HEK293 (cell line): ENCODE results near the gene TEAD1.

ENCODE experiments used
- CTCF ChIA-PET: fragments of 350-600 bp; formaldehyde crosslinking; extraction: SDS; loops from one replicate; lab custom pipeline; 2021; ENCODE audit warnings: antibody characterized with exemption; lab: Yijun Ruan, JAX
- POLR2A ChIA-PET: fragments of 300-600 bp; formaldehyde crosslinking; extraction: SDS; loops from one replicate; lab custom pipeline; 2020; ENCODE audit warnings: antibody characterized with exemption, inconsistent platforms; lab: Yijun Ruan, JAX
- H3K27ac ChIP-seq: fragments of 200-500 bp; sonication (Bioruptor generic); 2 replicates; pipeline ENCODE4 v1.5.1; 2014; ENCODE audit warnings: low read depth, low read length, control low read depth, inconsistent platforms; ENCODE audit errors: extremely low read depth
- H3K36me3 ChIP-seq, 2 experiments: fragments of 200-500 bp in 1 of 2; sonication (Bioruptor generic) in 1 of 2; 1 replicate in 1 of 2; 2 replicates in 1 of 2; pipeline ENCODE4 v1.5.1; 2014 to 2017; ENCODE audit warnings: inconsistent platforms in 2 of 2, low read length in 2 of 2; ENCODE audit not compliant: control insufficient read depth in 2 of 2, insufficient read depth in 1 of 2
- H3K4me1 ChIP-seq: fragments of 200-500 bp; sonication (Bioruptor generic); 2 replicates; pipeline ENCODE4 v1.5.1; 2014; ENCODE audit warnings: mild to moderate bottlenecking, low read length, inconsistent platforms; ENCODE audit not compliant: control insufficient read depth, insufficient read depth
- H3K4me3 ChIP-seq: 2 replicates; pipeline ENCODE4 v1.5.1; 2011; ENCODE audit warnings: low read depth, mild to moderate bottlenecking, control low read depth, low read length, moderate library complexity
- H3K9me3 ChIP-seq: fragments of 200-500 bp; sonication (Bioruptor generic); 2 replicates; pipeline ENCODE4 v1.5.1; 2014; ENCODE audit warnings: low read depth, low read length, inconsistent platforms; ENCODE audit not compliant: control insufficient read depth, insufficient read depth
- GLI2 ChIP-seq: fragments of 450-650 bp; formaldehyde crosslinking; IDR thresholded peaks from 2 replicates; pipeline ENCODE4; 2017; ENCODE audit warnings: missing biosample characterization, missing genetic modification characterization, low read depth, borderline replicate concordance
- HOXC10 ChIP-seq: sonication (generic); formaldehyde crosslinking; IDR thresholded peaks from 2 replicates; pipeline ENCODE4 v1.8.1; 2023; ENCODE audit warnings: mild to moderate bottlenecking, missing genetic modification reagents
- SCRT1 ChIP-seq: fragments of 450-650 bp; formaldehyde crosslinking; IDR thresholded peaks from 2 replicates; pipeline ENCODE4 v1.5.1; 2016; ENCODE audit warnings: missing biosample characterization, missing genetic modification characterization, borderline replicate concordance
- WT1 ChIP-seq: fragments of 450-650 bp; formaldehyde crosslinking; IDR thresholded peaks from 2 replicates; pipeline ENCODE4 v1.5.1; 2016; ENCODE audit warnings: missing biosample characterization, missing genetic modification characterization
- ZBTB48 ChIP-seq: fragments of 450-650 bp; formaldehyde crosslinking; IDR thresholded peaks from 2 replicates; pipeline ENCODE4 v1.5.1; 2016; ENCODE audit warnings: missing biosample characterization, missing genetic modification characterization
- ZBTB8A ChIP-seq: fragments of 450-650 bp; formaldehyde crosslinking; IDR thresholded peaks from 2 replicates; pipeline ENCODE4 v1.5.1; 2016; ENCODE audit warnings: missing biosample characterization, missing genetic modification characterization
- ZFP41 ChIP-seq: fragments of 450-650 bp; formaldehyde crosslinking; IDR thresholded peaks from 2 replicates; pipeline ENCODE4 v1.5.1; 2016; ENCODE audit warnings: missing biosample characterization, missing genetic modification characterization, borderline replicate concordance
- ZNF132 ChIP-seq: fragments of 450-650 bp; formaldehyde crosslinking; IDR thresholded peaks from 2 replicates; pipeline ENCODE4 v1.5.1; 2017; ENCODE audit warnings: missing biosample characterization, missing genetic modification characterization, borderline replicate concordance
- ZNF146 ChIP-seq: fragments of 450-650 bp; formaldehyde crosslinking; IDR thresholded peaks from 2 replicates; pipeline ENCODE4 v1.5.1; 2016; ENCODE audit warnings: missing biosample characterization, missing genetic modification characterization
- ZNF48 ChIP-seq: fragments of 450-650 bp; formaldehyde crosslinking; IDR thresholded peaks from 2 replicates; pipeline ENCODE4 v1.5.1; 2016; ENCODE audit warnings: missing biosample characterization, missing genetic modification characterization
- ZNF514 ChIP-seq: fragments of 450-650 bp; formaldehyde crosslinking; IDR thresholded peaks from 2 replicates; pipeline ENCODE4 v1.5.1; 2016; ENCODE audit warnings: missing biosample characterization, missing genetic modification characterization
- ZNF558 ChIP-seq: fragments of 450-650 bp; formaldehyde crosslinking; IDR thresholded peaks from 2 replicates; pipeline ENCODE4 v1.5.1; 2016; ENCODE audit warnings: missing biosample characterization, missing genetic modification characterization
- ZNF624 ChIP-seq: fragments of 450-650 bp; formaldehyde crosslinking; IDR thresholded peaks from 2 replicates; pipeline ENCODE4 v1.5.1; 2017; ENCODE audit warnings: missing biosample characterization, missing genetic modification characterization
- ZNF654 ChIP-seq: fragments of 450-650 bp; formaldehyde crosslinking; IDR thresholded peaks from 2 replicates; pipeline ENCODE4 v1.5.1; 2016; ENCODE audit warnings: low read depth, missing biosample characterization, missing genetic modification characterization
- ZNF707 ChIP-seq: fragments of 450-650 bp; formaldehyde crosslinking; IDR thresholded peaks from 2 replicates; pipeline ENCODE4 v1.5.1; 2016; ENCODE audit warnings: missing biosample characterization, missing genetic modification characterization
- TF ChIP-seq, protein P1 (sequence below): fragments of 450-650 bp; IDR thresholded peaks from 2 replicates; pipeline ENCODE4 v1.5.1; 2018; ENCODE audit warnings: missing biosample characterization, mild to moderate bottlenecking, missing genetic modification characterization
- TF ChIP-seq, protein P2 (sequence below): fragments of 450-650 bp; formaldehyde crosslinking; IDR thresholded peaks from 2 replicates; pipeline ENCODE4 v1.5.1; 2016; ENCODE audit warnings: missing biosample characterization, missing genetic modification characterization
- TF ChIP-seq, protein P3 (sequence below): fragments of 450-650 bp; formaldehyde crosslinking; IDR thresholded peaks from 2 replicates; pipeline ENCODE4 v1.5.1; 2017; ENCODE audit warnings: missing biosample characterization, missing genetic modification characterization
- TF ChIP-seq, protein P4 (sequence below): fragments of 450-650 bp; formaldehyde crosslinking; IDR thresholded peaks from 2 replicates; pipeline ENCODE4 v1.5.1; 2017; ENCODE audit warnings: missing biosample characterization, missing genetic modification characterization
- TF ChIP-seq, protein P5 (sequence below): fragments of 450-650 bp; formaldehyde crosslinking; IDR thresholded peaks from 2 replicates; pipeline ENCODE4 v1.5.1; 2016; ENCODE audit warnings: missing biosample characterization, missing genetic modification characterization

TEAD1 gene

DNA sequence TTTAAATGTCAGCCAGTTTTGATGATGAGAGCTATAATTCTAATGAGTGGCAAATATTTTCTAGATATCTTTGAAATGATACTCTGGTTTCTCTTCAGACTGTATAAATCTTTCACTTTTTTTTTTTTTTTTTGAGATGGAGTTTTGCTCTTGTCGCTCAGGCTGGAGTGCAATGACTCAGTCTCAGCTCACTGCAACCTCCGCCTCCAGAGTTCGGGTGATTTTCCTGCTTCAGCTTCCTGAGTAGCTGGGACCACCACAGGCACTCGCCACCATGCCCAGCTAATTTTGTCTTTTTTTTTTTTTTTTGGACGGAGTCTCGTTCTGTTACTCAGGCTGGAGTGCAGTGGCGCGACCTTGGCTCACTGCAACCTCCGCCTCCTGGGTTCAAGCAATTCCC lies 113.6 kb downstream of the TEAD1 start (continued):
- TF ChIP-seq, protein P1, sequence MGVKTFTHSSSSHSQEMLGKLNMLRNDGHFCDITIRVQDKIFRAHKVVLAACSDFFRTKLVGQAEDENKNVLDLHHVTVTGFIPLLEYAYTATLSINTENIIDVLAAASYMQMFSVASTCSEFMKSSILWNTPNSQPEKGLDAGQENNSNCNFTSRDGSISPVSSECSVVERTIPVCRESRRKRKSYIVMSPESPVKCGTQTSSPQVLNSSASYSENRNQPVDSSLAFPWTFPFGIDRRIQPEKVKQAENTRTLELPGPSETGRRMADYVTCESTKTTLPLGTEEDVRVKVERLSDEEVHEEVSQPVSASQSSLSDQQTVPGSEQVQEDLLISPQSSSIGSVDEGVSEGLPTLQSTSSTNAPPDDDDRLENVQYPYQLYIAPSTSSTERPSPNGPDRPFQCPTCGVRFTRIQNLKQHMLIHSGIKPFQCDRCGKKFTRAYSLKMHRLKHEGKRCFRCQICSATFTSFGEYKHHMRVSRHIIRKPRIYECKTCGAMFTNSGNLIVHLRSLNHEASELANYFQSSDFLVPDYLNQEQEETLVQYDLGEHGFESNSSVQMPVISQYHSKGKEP (tag by site-specific recombination) = no peak
- TF ChIP-seq ZNF707 (no peak), HOXC10 (CRISPR knock-in tag) (no peak), ZNF146 (tag by site-specific recombination) (no peak), ZNF132 (tag by site-specific recombination) (no peak)
- TF ChIP-seq, protein P2, sequence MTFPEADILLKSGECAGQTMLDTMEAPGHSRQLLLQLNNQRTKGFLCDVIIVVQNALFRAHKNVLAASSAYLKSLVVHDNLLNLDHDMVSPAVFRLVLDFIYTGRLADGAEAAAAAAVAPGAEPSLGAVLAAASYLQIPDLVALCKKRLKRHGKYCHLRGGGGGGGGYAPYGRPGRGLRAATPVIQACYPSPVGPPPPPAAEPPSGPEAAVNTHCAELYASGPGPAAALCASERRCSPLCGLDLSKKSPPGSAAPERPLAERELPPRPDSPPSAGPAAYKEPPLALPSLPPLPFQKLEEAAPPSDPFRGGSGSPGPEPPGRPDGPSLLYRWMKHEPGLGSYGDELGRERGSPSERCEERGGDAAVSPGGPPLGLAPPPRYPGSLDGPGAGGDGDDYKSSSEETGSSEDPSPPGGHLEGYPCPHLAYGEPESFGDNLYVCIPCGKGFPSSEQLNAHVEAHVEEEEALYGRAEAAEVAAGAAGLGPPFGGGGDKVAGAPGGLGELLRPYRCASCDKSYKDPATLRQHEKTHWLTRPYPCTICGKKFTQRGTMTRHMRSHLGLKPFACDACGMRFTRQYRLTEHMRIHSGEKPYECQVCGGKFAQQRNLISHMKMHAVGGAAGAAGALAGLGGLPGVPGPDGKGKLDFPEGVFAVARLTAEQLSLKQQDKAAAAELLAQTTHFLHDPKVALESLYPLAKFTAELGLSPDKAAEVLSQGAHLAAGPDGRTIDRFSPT (tag by site-specific recombination) = no peak
- TF ChIP-seq, protein P3, sequence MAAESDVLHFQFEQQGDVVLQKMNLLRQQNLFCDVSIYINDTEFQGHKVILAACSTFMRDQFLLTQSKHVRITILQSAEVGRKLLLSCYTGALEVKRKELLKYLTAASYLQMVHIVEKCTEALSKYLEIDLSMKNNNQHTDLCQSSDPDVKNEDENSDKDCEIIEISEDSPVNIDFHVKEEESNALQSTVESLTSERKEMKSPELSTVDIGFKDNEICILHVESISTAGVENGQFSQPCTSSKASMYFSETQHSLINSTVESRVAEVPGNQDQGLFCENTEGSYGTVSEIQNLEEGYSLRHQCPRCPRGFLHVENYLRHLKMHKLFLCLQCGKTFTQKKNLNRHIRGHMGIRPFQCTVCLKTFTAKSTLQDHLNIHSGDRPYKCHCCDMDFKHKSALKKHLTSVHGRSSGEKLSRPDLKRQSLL (tag by site-specific recombination) = no peak
- TF ChIP-seq, all 188 proteins: peak for 0

DNA sequence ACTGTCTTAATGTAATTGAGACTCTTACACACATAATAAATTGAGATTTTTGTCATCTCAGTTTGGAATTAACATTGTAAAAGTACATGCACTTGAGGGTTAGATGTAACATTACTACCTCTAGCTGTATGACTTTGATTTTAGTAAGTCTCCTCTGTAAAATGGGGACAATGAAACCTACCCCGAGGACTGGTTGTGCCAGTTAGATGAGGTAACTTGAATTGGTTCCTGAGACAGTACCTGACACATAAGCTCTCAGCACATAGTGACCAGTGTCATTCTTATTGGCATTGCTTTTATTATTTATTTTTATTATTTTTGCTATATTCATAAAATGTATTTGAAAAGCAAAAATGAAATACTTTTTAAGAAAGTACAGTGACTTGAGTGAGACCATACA lies 114.8 kb downstream of the TEAD1 start:
- no peaks in the 10 kb centered on the region for H3K36me3 ChIP-seq
- H3K27ac ChIP-seq = no peak overlapping the region
- ChIA-PET POLR2A (no interaction called here), CTCF (interaction anchor here (0.7 to 0.9 kb wide), 2 partner anchors 9 to 500 kb away, joined by 4 read pairs; no protein-coding TSS in a partner anchor)
- no peaks in the 10 kb centered on the region for H3K4me1 ChIP-seq
- TF ChIP-seq WT1 (no peak), ZNF48 (tag by site-specific recombination) (no peak), ZBTB48 (tag by site-specific recombination) (no peak), ZNF624 (no peak), ZNF558 (tag by site-specific recombination) (no peak), ZBTB8A (tag by site-specific recombination) (no peak), GLI2 (no peak), ZNF654 (no peak), ZFP41 (tag by site-specific recombination) (no peak), SCRT1 (tag by site-specific recombination) (no peak), ZNF514 (tag by site-specific recombination) (no peak)
- TF ChIP-seq, protein P4, sequence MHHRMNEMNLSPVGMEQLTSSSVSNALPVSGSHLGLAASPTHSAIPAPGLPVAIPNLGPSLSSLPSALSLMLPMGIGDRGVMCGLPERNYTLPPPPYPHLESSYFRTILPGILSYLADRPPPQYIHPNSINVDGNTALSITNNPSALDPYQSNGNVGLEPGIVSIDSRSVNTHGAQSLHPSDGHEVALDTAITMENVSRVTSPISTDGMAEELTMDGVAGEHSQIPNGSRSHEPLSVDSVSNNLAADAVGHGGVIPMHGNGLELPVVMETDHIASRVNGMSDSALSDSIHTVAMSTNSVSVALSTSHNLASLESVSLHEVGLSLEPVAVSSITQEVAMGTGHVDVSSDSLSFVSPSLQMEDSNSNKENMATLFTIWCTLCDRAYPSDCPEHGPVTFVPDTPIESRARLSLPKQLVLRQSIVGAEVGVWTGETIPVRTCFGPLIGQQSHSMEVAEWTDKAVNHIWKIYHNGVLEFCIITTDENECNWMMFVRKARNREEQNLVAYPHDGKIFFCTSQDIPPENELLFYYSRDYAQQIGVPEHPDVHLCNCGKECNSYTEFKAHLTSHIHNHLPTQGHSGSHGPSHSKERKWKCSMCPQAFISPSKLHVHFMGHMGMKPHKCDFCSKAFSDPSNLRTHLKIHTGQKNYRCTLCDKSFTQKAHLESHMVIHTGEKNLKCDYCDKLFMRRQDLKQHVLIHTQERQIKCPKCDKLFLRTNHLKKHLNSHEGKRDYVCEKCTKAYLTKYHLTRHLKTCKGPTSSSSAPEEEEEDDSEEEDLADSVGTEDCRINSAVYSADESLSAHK (tag by site-specific recombination) = no peak
- TF ChIP-seq, protein P5, sequence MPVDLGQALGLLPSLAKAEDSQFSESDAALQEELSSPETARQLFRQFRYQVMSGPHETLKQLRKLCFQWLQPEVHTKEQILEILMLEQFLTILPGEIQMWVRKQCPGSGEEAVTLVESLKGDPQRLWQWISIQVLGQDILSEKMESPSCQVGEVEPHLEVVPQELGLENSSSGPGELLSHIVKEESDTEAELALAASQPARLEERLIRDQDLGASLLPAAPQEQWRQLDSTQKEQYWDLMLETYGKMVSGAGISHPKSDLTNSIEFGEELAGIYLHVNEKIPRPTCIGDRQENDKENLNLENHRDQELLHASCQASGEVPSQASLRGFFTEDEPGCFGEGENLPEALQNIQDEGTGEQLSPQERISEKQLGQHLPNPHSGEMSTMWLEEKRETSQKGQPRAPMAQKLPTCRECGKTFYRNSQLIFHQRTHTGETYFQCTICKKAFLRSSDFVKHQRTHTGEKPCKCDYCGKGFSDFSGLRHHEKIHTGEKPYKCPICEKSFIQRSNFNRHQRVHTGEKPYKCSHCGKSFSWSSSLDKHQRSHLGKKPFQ (tag by site-specific recombination) = no peak
- H3K9me3 ChIP-seq = no peaks in the 10 kb centered on the region
- H3K4me3 ChIP-seq = no peak overlapping the region
